Measurements from ENCODE around the gene ITPR3.
A peak's percentile ranks its signal among the peaks of the same experiment; 100 is the strongest.

Gene ITPR3

DNA sequence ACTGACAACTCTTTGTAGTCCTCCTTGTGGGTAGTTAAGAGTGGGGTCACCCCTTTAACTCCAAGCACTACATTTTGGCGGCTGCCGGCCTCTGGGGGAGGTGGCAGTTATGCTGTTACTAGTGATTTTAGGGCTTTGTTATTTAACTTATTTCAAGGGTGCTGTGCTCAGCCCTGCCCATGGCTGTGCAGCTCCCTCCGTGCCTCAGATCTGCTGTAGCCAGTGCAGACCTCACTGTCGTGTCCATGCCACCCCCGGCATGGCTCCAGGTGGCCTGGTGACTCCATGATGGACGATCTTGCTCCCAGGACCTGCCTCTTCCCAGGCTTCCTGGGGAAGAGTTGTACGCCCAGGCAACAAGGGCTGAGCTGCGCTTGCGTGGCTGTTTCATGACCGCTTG lies 75.0 kb downstream of the ITPR3 start:
- no peaks in the 10 kb centered on the region for H3K9me2 ChIP-seq (ENCODE audit: low read depth, low read length)
- H4K20me1 ChIP-seq (ENCODE audit: insufficient read depth, low read length) = no peaks in the 10 kb centered on the region
- H3K4me2 ChIP-seq (ENCODE audit: low read length) = peak overlapping the region; percentile 39; the same call in 1 of the 2 replicates
- no peak overlapping the region for H2AFZ ChIP-seq (ENCODE audit: low read length)
- TF ChIP-seq CTCF (IDR thresholded peaks at IDR 0.05; ENCODE audit: low read length) (no peak), EZH2 (IDR thresholded peaks at IDR 0.05; ENCODE audit: borderline replicate concordance, low read length) (no peak)
- H3K9ac ChIP-seq (ENCODE audit: low read length) = no peak overlapping the region; the same call in 1 of the 2 replicates
- no peaks in the 10 kb centered on the region for H3K27me3 ChIP-seq (ENCODE audit: insufficient read depth, low read length)
- no peak overlapping the region for H3K4me3 ChIP-seq (ENCODE audit: low read depth, low read length, poor library complexity, severe bottlenecking)
- no peaks in the 10 kb centered on the region for H3K9me3 ChIP-seq (ENCODE audit: low read length)
- no peaks in the 10 kb centered on the region for H3K79me2 ChIP-seq (ENCODE audit: insufficient read depth, low read length)
- H3K27ac ChIP-seq (ENCODE audit: low read depth, low read length, poor library complexity, severe bottlenecking) = peak overlapping the region; percentile 80
- H3K4me1 ChIP-seq (ENCODE audit: insufficient read depth, low read length, severe bottlenecking) = peaks cover 63% of the 10 kb centered on the region
- peaks cover 3% of the 10 kb centered on the region; the same call in 1 of the 2 replicates for H3F3A ChIP-seq (ENCODE audit: insufficient read depth, low read length)
- peaks cover 96% of the 10 kb centered on the region for H3K36me3 ChIP-seq (ENCODE audit: insufficient read depth, low read length)

- peaks cover 63% of the 10 kb centered on the region for H3K4me1 ChIP-seq (ENCODE audit: insufficient read depth, low read length, severe bottlenecking)
- peaks cover 3% of the 10 kb centered on the region; the same call in 1 of the 2 replicates for H3F3A ChIP-seq (ENCODE audit: insufficient read depth, low read length)
- H3K27ac ChIP-seq (ENCODE audit: low read depth, low read length, poor library complexity, severe bottlenecking) = peak overlapping the region; percentile 80
- peaks cover 93% of the 10 kb centered on the region for H3K36me3 ChIP-seq (ENCODE audit: insufficient read depth, low read length)
- H2AFZ ChIP-seq (ENCODE audit: low read length) = no peak overlapping the region
- no peak overlapping the region for H3K4me3 ChIP-seq (ENCODE audit: low read depth, low read length, poor library complexity, severe bottlenecking)
- H3K79me2 ChIP-seq (ENCODE audit: insufficient read depth, low read length) = no peaks in the 10 kb centered on the region
- H3K9me2 ChIP-seq (ENCODE audit: low read depth, low read length) = no peaks in the 10 kb centered on the region
- no peaks in the 10 kb centered on the region for H3K27me3 ChIP-seq (ENCODE audit: insufficient read depth, low read length)
- no peaks in the 10 kb centered on the region for H3K9me3 ChIP-seq (ENCODE audit: low read length)
- no peaks in the 10 kb centered on the region for H4K20me1 ChIP-seq (ENCODE audit: insufficient read depth, low read length)
- peak overlapping the region; percentile 29; the same call in 1 of the 2 replicates for H3K9ac ChIP-seq (ENCODE audit: low read length)
- H3K4me2 ChIP-seq (ENCODE audit: low read length) = peak overlapping the region; percentile 39; the same call in 1 of the 2 replicates
- TF ChIP-seq CTCF (IDR thresholded peaks at IDR 0.05; ENCODE audit: low read length) = no peak
- no peak for TF ChIP-seq EZH2 (IDR thresholded peaks at IDR 0.05; ENCODE audit: borderline replicate concordance, low read length)
These were observed 75.7 kb downstream of the ITPR3 start for GRCh38 chr6:33696548-33697518.

- H3F3A ChIP-seq (ENCODE audit: insufficient read depth, low read length) = peaks cover 3% of the 10 kb centered on the region; the same call in 1 of the 2 replicates
- H3K9me2 ChIP-seq (ENCODE audit: low read depth, low read length) = no peaks in the 10 kb centered on the region
- H3K36me3 ChIP-seq (ENCODE audit: insufficient read depth, low read length) = peaks cover 83% of the 10 kb centered on the region
These were observed 76.7 kb downstream of the ITPR3 start for GRCh38 chr6:33697845-33698244.

More at GRCh38 chr6:33697845-33698244, 76.7 kb downstream of the ITPR3 start:
- TF ChIP-seq EZH2 (IDR thresholded peaks at IDR 0.05; ENCODE audit: borderline replicate concordance, low read length) (no peak), CTCF (IDR thresholded peaks at IDR 0.05; ENCODE audit: low read length) (no peak)
- Histone ChIP-seq H4K20me1 (ENCODE audit: insufficient read depth, low read length) (no peaks in the 10 kb centered on the region), H3K4me3 (ENCODE audit: low read depth, low read length, poor library complexity, severe bottlenecking) (no peak overlapping the region), H2AFZ (ENCODE audit: low read length) (no peak overlapping the region), H3K79me2 (ENCODE audit: insufficient read depth, low read length) (no peaks in the 10 kb centered on the region), H3K4me2 (ENCODE audit: low read length) (no peak overlapping the region), H3K27me3 (ENCODE audit: insufficient read depth, low read length) (no peaks in the 10 kb centered on the region), H3K9ac (ENCODE audit: low read length) (no peak overlapping the region), H3K9me3 (ENCODE audit: low read length) (no peaks in the 10 kb centered on the region), H3K4me1 (ENCODE audit: insufficient read depth, low read length, severe bottlenecking) (peaks cover 53% of the 10 kb centered on the region), H3K27ac (ENCODE audit: low read depth, low read length, poor library complexity, severe bottlenecking) (peak overlapping the region; percentile 86)
